Measurements from ENCODE around the gene CELF4. TPM values are rescaled to one million over a fixed set of nuclear protein-coding genes. Genes with fewer than 3 reads are reported as not detected.

Gene CELF4
- total RNA-seq, 1 donor from 2014 or later: 2.3 TPM

DNA sequence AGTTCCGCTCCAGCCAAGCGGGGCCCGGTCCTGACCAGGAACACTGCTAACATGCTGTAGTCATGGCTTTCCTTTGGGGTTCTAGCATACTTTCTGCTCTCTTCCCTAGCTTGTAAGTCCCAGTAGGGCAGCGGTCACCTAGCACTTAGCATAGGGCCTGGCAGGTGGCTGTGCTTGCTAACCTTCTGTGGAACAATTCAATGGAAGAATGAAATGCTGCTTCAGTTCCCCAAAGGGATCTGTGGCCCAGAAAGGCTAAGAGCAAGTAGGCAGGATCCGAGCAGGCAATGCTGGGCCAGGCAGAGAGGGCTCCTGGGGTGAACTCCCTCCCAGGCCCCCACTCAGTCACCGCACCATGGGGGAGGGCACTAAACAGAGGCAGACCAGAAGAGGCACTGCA is 266.8 kb downstream of the CELF4 start:
- H3K9me3 Mint-ChIP-seq: no peaks in the 10 kb centered on the region
- no peak for DNase-seq (ENCODE audit: low spot score in 2 of 2, unreplicated experiment in 2 of 2)
- H3K4me1 Mint-ChIP-seq: peaks cover 50% of the 10 kb centered on the region
- no peak overlapping the region for H3K4me3 Mint-ChIP-seq
- peaks cover 16% of the 10 kb centered on the region for H3K27me3 Mint-ChIP-seq (ENCODE audit: low read depth)
- H3K27ac Mint-ChIP-seq: peak overlapping the region; percentile 99
- H3K36me3 Mint-ChIP-seq: no peaks in the 10 kb centered on the region
- TF ChIP-seq CTCF (IDR thresholded peaks at IDR 0.05; ENCODE audit: unreplicated experiment): no peak

GRCh38 chr18:37297106-37297505 is 268.5 kb downstream of the CELF4 start:
- Mint-ChIP-seq H3K27ac (peak overlapping the region; percentile 6), H3K4me3 (no peak overlapping the region)

GRCh38 chr18:37294951-37295350 is 270.6 kb downstream of the CELF4 start:
- peak in 1 of 2 experiments; percentile 52 for DNase-seq (ENCODE audit: low spot score in 2 of 2, unreplicated experiment in 2 of 2)
- H3K36me3 Mint-ChIP-seq: no peaks in the 10 kb centered on the region
- peaks cover 13% of the 10 kb centered on the region for H3K27me3 Mint-ChIP-seq (ENCODE audit: low read depth)
- H3K9me3 Mint-ChIP-seq: no peaks in the 10 kb centered on the region
- peak; percentile 13 for TF ChIP-seq CTCF (IDR thresholded peaks at IDR 0.05; ENCODE audit: unreplicated experiment)
- no peak overlapping the region for H3K27ac Mint-ChIP-seq
- peaks cover 23% of the 10 kb centered on the region for H3K4me1 Mint-ChIP-seq
- no peak overlapping the region for H3K4me3 Mint-ChIP-seq

More at GRCh38 chr18:37297106-37297505, 268.5 kb downstream of the CELF4 start:
- peaks cover 19% of the 10 kb centered on the region for H3K27me3 Mint-ChIP-seq (ENCODE audit: low read depth)
- DNase-seq (ENCODE audit: low spot score in 2 of 2, unreplicated experiment in 2 of 2): no peak
- no peaks in the 10 kb centered on the region for H3K36me3 Mint-ChIP-seq
- peaks cover 37% of the 10 kb centered on the region for H3K4me1 Mint-ChIP-seq
- no peak for TF ChIP-seq CTCF (IDR thresholded peaks at IDR 0.05; ENCODE audit: unreplicated experiment)
- no peaks in the 10 kb centered on the region for H3K9me3 Mint-ChIP-seq

DNA sequence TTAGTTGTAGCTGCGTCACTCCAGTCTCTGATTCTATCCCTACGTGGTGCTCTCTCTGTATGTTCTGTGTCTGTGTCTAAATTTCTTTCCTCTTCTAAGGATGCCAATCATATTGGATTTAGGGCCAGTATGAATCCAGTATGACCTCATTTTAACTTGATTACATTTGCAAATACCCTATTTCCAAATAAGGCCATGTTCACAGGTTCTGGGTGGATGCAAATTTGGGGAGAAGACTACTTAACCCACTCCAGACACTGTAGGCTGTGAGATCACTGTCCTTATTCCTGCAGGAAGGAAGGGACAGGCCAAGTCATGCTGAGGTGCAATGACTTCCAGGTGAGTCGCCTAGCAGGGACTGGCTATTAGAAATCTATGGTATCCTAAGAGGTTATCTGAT is 272.2 kb downstream of the CELF4 start:
- H3K4me3 Mint-ChIP-seq: no peak overlapping the region
- H3K9me3 Mint-ChIP-seq: no peaks in the 10 kb centered on the region
- H3K36me3 Mint-ChIP-seq: no peaks in the 10 kb centered on the region
- H3K27ac Mint-ChIP-seq: no peak overlapping the region
- H3K27me3 Mint-ChIP-seq (ENCODE audit: low read depth): peaks cover 13% of the 10 kb centered on the region
- no peak for TF ChIP-seq CTCF (IDR thresholded peaks at IDR 0.05; ENCODE audit: unreplicated experiment)
- H3K4me1 Mint-ChIP-seq: peaks cover 9% of the 10 kb centered on the region
- no peak for DNase-seq (ENCODE audit: low spot score in 2 of 2, unreplicated experiment in 2 of 2)

DNA sequence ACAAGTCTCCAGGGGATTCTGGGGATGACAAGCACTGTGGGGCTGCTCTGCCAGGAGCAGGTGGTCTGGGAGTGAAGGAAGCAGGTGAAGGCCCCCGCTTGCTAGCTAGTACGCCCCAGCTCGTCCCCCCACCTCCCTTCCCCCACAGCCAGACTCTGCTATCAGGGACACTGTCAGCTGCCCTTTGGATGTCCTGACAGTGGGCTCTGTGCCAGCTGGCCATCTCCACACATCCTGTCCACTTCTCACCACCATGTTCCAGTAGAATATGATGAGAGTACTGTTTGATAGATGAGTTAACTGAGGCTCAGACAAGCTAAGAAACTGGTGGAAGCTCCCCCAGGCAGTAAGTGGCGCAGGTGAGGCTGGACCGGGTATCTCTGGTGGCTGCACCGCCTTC is 276.2 kb downstream of the CELF4 start:
- Mint-ChIP-seq H3K9me3 (no peaks in the 10 kb centered on the region), H3K27me3 (ENCODE audit: low read depth) (peaks cover 26% of the 10 kb centered on the region), H3K36me3 (no peaks in the 10 kb centered on the region), H3K4me1 (peaks cover 12% of the 10 kb centered on the region), H3K4me3 (no peak overlapping the region), H3K27ac (no peak overlapping the region)
- DNase-seq (ENCODE audit: low spot score in 2 of 2, unreplicated experiment in 2 of 2): no peak
- no peak for TF ChIP-seq CTCF (IDR thresholded peaks at IDR 0.05; ENCODE audit: unreplicated experiment)

DNA sequence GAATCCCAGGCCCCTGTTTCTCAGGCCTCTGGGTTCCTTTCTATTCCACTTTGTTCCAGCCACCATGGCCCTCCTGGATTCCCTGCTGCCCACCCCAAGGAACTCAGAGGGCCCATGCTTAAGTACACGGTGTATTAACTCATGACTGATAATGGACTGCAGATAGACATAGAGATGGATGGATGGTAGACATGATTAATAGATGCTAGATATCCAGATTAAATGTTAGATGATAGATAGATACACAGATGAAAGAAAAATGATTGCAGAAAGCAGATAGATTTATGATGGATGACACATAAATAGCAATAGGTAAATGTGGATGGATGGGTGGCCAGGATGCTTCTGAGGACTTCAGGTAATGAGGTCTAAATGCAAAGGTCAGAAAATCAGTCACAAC is 278.0 kb downstream of the CELF4 start:
- H3K36me3 Mint-ChIP-seq: no peaks in the 10 kb centered on the region
- no peak for TF ChIP-seq CTCF (IDR thresholded peaks at IDR 0.05; ENCODE audit: unreplicated experiment)
- no peak for DNase-seq (ENCODE audit: low spot score in 2 of 2, unreplicated experiment in 2 of 2)
- peaks cover 12% of the 10 kb centered on the region for H3K4me1 Mint-ChIP-seq
- H3K9me3 Mint-ChIP-seq: no peaks in the 10 kb centered on the region
- H3K27me3 Mint-ChIP-seq (ENCODE audit: low read depth): peaks cover 25% of the 10 kb centered on the region
- H3K4me3 Mint-ChIP-seq: no peak overlapping the region
- no peak overlapping the region for H3K27ac Mint-ChIP-seq

Data from mesothelial cell of epicardium (in vitro differentiated cells).